Thyroid gland (tissue), 4 donors: Measurements from ENCODE around the gene CFAP300.
A peak's percentile ranks its signal among the peaks of the same experiment; 100 is the strongest.

Experiments used
- CTCF ChIP-seq, 6 experiments: fragments of 200-600 bp in 3 of 6; fragments of 450-650 bp in 3 of 6; sonication (generic) in 3 of 6; IDR thresholded peaks; one replicate each; pipeline ENCODE4 v1.5.1; 2016 to 2019; ENCODE audit warnings: antibody characterized with exemption in 6 of 6, mild to moderate bottlenecking in 2 of 6, inconsistent platforms in 1 of 6, moderate library complexity in 1 of 6
- POLR2A ChIP-seq, 2 donors: fragments of 450-650 bp; IDR thresholded peaks; one replicate each; pipeline ENCODE4 v1.6.1; 2017; ENCODE audit warnings: antibody characterized with exemption in 2 of 2, mild to moderate bottlenecking in 2 of 2, moderate library complexity in 1 of 2

DNA sequence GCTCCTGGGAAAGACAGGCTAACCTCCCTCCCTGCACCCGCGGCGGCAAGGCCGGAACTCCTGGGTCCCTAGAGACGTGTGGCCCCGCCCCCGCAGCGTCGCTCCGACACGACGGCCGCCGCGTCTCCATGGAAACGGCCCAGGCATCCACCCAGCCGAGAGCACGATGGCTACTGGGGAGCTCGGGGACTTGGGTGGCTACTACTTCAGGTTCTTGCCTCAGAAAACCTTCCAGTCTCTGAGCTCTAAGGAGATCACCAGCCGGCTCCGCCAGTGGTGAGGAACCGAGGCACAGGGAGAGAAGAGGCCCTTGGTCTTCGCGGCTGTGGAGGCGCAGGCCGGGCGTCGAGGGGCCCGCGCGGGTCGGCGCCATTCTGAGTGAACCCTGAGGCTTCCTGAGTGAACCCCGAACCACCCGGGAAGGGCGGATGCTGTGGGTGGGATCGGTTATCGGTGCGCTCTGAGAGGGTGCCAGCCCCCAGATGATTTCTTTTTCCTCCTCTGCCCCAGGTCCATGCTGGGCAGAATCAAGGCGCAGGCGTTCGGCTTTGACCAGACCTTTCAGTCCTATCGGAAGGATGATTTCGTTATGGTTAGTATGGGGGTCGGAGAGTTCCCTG lies at the start of gene CFAP300:
- TF ChIP-seq CTCF (IDR thresholded peaks at IDR 0.05) (no peak), POLR2A (IDR thresholded peaks at IDR 0.05) (peak in 1 of 2 donors; percentile 27)
